A549 (cell line): Measurements from ENCODE around the gene SEMA3B. TPM values are rescaled to one million over a fixed set of nuclear protein-coding genes. Genes with fewer than 3 reads are reported as not detected.
A peak's percentile ranks its signal among the peaks of the same experiment; 100 is the strongest.

Experiments used
- ATAC-seq, 2 experiments: fragments of 200-7000 bp in 1 of 2; fragments of >200 bp in 1 of 2; cut with Nextera tagmentation in 1 of 2; cut with Tn5 transposase in 1 of 2; 3 replicates each; pipeline versions ENCODE4 v1.8.0 to v1.9.1; 2018 to 2020; ENCODE audit warnings: mild to moderate bottlenecking in 1 of 2, moderate library complexity in 1 of 2
- CTCF ChIA-PET: fragments of 300-600 bp; sonication (Branson Sonifier 250); formaldehyde crosslinking; extraction: SDS; loops from one replicate; lab custom pipeline; 2021; ENCODE audit warnings: antibody characterized with exemption, inconsistent platforms; lab: Yijun Ruan, JAX
- POLR2A ChIA-PET: fragments of 350-600 bp; formaldehyde crosslinking; extraction: SDS; loops from one replicate; lab custom pipeline; 2021; ENCODE audit warnings: antibody characterized with exemption, inconsistent platforms; lab: Yijun Ruan, JAX
- DNase-seq, 2 experiments: peaks; one replicate each; pipeline versions ENCODE4 v3.0.0 to v3.0.0-alpha.2; 2011 to 2016; ENCODE audit warnings: low read depth in 1 of 2, low spot score in 1 of 2
- FAIRE-seq: peaks from 2 replicates; lab custom pipeline; 2011; peaks lifted over from hg19 to GRCh38; lab: Jason Lieb, UNC
- H3K27ac ChIP-seq, 2 experiments: fragments of >200 bp; sonication (Bioruptor Twin); formaldehyde crosslinking; 3 replicates each; pipeline ENCODE4 v1.5.1; 2016 to 2017
- H3K4me1 ChIP-seq: fragments of >200 bp; sonication (Bioruptor Twin); formaldehyde crosslinking; 3 replicates; pipeline ENCODE4 v1.6.1; 2016
- H3K4me2 ChIP-seq: fragments of >200 bp; sonication (Bioruptor Twin); formaldehyde crosslinking; 3 replicates; pipeline ENCODE4 v1.6.1; 2016
- H3K4me3 ChIP-seq: fragments of >200 bp; sonication (Bioruptor Twin); formaldehyde crosslinking; 3 replicates; pipeline ENCODE4 v1.5.1; 2016
- H3K9me3 ChIP-seq: fragments of >200 bp; sonication (Bioruptor Twin); formaldehyde crosslinking; 3 replicates; pipeline ENCODE4 v1.6.1; 2016
- CBX8 ChIP-seq: fragments of 200-600 bp; sonication (generic); IDR thresholded peaks from 2 replicates; pipeline ENCODE4 v1.6.1; 2016
- CHD4 ChIP-seq: fragments of 200-600 bp; sonication (generic); IDR thresholded peaks from 2 replicates; pipeline ENCODE4 v1.6.1; 2016; ENCODE audit warnings: antibody characterized with exemption, mild to moderate bottlenecking, borderline replicate concordance
- EHF ChIP-seq: fragments of 250-450 bp; sonication (Bioruptor Pico); IDR thresholded peaks from 2 replicates; pipeline ENCODE4 v1.5.0; 2020; ENCODE audit warnings: mild to moderate bottlenecking
- ESRRA ChIP-seq: fragments of 150-350 bp; IDR thresholded peaks from 2 replicates; pipeline ENCODE4 v1.6.1; 2014; ENCODE audit warnings: mild to moderate bottlenecking, low read length, borderline replicate concordance
- FOSB ChIP-seq: fragments of 250-450 bp; sonication (Bioruptor Pico); IDR thresholded peaks from 2 replicates; pipeline ENCODE4 v1.5.0; 2020; ENCODE audit warnings: mild to moderate bottlenecking, moderate library complexity
- FOSL2 ChIP-seq, 2 experiments: fragments of 450-650 bp in 1 of 2; fragments of >200 bp in 1 of 2; sonication (Bioruptor Twin) in 1 of 2; formaldehyde crosslinking; IDR thresholded peaks; 2 replicates each; pipeline versions ENCODE4 v1.5.0 to v1.6.1; 2016 to 2020; ENCODE audit warnings: mild to moderate bottlenecking in 1 of 2, moderate library complexity in 1 of 2
- FOXS1 ChIP-seq: fragments of 250-450 bp; sonication (Bioruptor Pico); IDR thresholded peaks from 2 replicates; pipeline ENCODE4 v1.5.0; 2020; ENCODE audit warnings: mild to moderate bottlenecking, moderate library complexity
- HEYL ChIP-seq: fragments of 250-450 bp; sonication (Bioruptor Pico); IDR thresholded peaks from 2 replicates; pipeline ENCODE4 v1.8.0; 2021; ENCODE audit warnings: mild to moderate bottlenecking, moderate library complexity
- HOXB5 ChIP-seq: fragments of 250-450 bp; sonication (Bioruptor Pico); IDR thresholded peaks from 2 replicates; pipeline ENCODE4 v1.5.0; 2020; ENCODE audit warnings: mild to moderate bottlenecking, moderate library complexity
- JUN ChIP-seq, 2 experiments: fragments of >200 bp; sonication (Bioruptor Twin); formaldehyde crosslinking; IDR thresholded peaks; 2 replicates in 1 of 2; 3 replicates in 1 of 2; pipeline ENCODE4 v1.6.1; 2016 to 2017
- KDM1A ChIP-seq: fragments of 200-600 bp; sonication (generic); IDR thresholded peaks from 2 replicates; pipeline ENCODE4 v1.6.1; 2016; ENCODE audit warnings: low read depth, mild to moderate bottlenecking
- MAFK ChIP-seq: fragments of 450-650 bp; IDR thresholded peaks from 2 replicates; pipeline ENCODE4 v1.6.1; 2014; ENCODE audit not compliant: partially characterized antibody
- MAZ ChIP-seq: fragments of 150-350 bp; IDR thresholded peaks from 2 replicates; pipeline ENCODE4 v1.6.1; 2014; ENCODE audit warnings: antibody characterized with exemption, low read depth, low read length, borderline replicate concordance
- NFE2L2 ChIP-seq: fragments of 150-350 bp; conservative IDR thresholded peaks from 2 replicates; pipeline ENCODE4 v1.6.1; 2014; ENCODE audit warnings: low read length
- POLR2A ChIP-seq: IDR thresholded peaks from 2 replicates; pipeline ENCODE4 v1.6.1; 2012; ENCODE audit warnings: mild to moderate bottlenecking, low read length
- POLR2AphosphoS2 ChIP-seq: conservative IDR thresholded peaks from 2 replicates; pipeline ENCODE4 v1.6.1; 2012; ENCODE audit warnings: low read length, improper control_type of control experiment, inconsistent platforms
- RAD21 ChIP-seq, 2 experiments: fragments of >200 bp in 1 of 2; sonication (Bioruptor Twin) in 1 of 2; formaldehyde crosslinking in 1 of 2; IDR thresholded peaks in 1 of 2; conservative IDR thresholded peaks in 1 of 2; 2 replicates in 1 of 2; 3 replicates in 1 of 2; pipeline ENCODE4 v1.6.1; 2012 to 2018; ENCODE audit warnings: inconsistent platforms in 1 of 2
- RARB ChIP-seq: fragments of 250-450 bp; sonication (Bioruptor Pico); IDR thresholded peaks from 2 replicates; pipeline ENCODE4 v1.8.0; 2021; ENCODE audit warnings: mild to moderate bottlenecking, moderate library complexity
- RCOR1 ChIP-seq: fragments of 150-350 bp; IDR thresholded peaks from 2 replicates; pipeline ENCODE4 v1.6.1; 2014; ENCODE audit warnings: antibody characterized with exemption, low read length, low read depth
- SREBF2 ChIP-seq: fragments of 450-650 bp; IDR thresholded peaks from 2 replicates; pipeline ENCODE4 v1.6.1; 2014; ENCODE audit warnings: mild to moderate bottlenecking, moderate library complexity
- TFCP2L1 ChIP-seq: fragments of 250-450 bp; sonication (Bioruptor Pico); IDR thresholded peaks from 2 replicates; pipeline ENCODE4 v1.5.0; 2021; ENCODE audit warnings: mild to moderate bottlenecking
- TP53 ChIP-seq: fragments of 250-450 bp; sonication (Bioruptor Pico); IDR thresholded peaks from 2 replicates; pipeline ENCODE4 v1.5.0; 2021; ENCODE audit warnings: mild to moderate bottlenecking, moderate library complexity
- ZFP36 ChIP-seq: fragments of 450-650 bp; IDR thresholded peaks from 2 replicates; pipeline ENCODE4 v1.6.1; 2014; ENCODE audit warnings: borderline replicate concordance; ENCODE audit not compliant: partially characterized antibody
- ZNF302 ChIP-seq: fragments of 250-450 bp; sonication (Bioruptor Pico); IDR thresholded peaks from 2 replicates; pipeline ENCODE4 v1.9.0; 2021; ENCODE audit warnings: inconsistent platforms, mild to moderate bottlenecking, moderate library complexity
- WGBS: methylation state at CpG from one replicate; pipeline ENCODE4 v1.1.6; 2017; ENCODE audit errors: missing lambda C conversion rate; 5-methylcytosine and 5-hydroxymethylcytosine counted together
- polyA plus RNA-seq, 4 experiments: library from polyadenylated mRNA; depleted of rRNA in 3 of 4; stranded (reverse); fragments of >200 nt; fragmentation: RNase III in 1 of 4; extraction: RNeasy Plus Mini Kit Qiagen cat#74134 plus additional on column Dnase treatment in 1 of 4; gene quantifications; 2 replicates in 3 of 4; 3 replicates in 1 of 4; pipeline ENCODE4 v1.2.3, GENCODE V29; 2011 to 2017
- TF ChIP-seq, protein P1 (sequence below): IDR thresholded peaks from 2 replicates; pipeline ENCODE4 v1.6.1; 2012
- TF ChIP-seq, protein P2 (sequence below): fragments of >200 bp; sonication (Bioruptor Twin); formaldehyde crosslinking; IDR thresholded peaks from 2 replicates; pipeline ENCODE4 v1.6.1; 2016

The SEMA3B gene
- polyA plus RNA-seq, 2 of the 4 experiments (the other 2 are of a cell fraction): 6.5 to 7.4 TPM

DNA sequence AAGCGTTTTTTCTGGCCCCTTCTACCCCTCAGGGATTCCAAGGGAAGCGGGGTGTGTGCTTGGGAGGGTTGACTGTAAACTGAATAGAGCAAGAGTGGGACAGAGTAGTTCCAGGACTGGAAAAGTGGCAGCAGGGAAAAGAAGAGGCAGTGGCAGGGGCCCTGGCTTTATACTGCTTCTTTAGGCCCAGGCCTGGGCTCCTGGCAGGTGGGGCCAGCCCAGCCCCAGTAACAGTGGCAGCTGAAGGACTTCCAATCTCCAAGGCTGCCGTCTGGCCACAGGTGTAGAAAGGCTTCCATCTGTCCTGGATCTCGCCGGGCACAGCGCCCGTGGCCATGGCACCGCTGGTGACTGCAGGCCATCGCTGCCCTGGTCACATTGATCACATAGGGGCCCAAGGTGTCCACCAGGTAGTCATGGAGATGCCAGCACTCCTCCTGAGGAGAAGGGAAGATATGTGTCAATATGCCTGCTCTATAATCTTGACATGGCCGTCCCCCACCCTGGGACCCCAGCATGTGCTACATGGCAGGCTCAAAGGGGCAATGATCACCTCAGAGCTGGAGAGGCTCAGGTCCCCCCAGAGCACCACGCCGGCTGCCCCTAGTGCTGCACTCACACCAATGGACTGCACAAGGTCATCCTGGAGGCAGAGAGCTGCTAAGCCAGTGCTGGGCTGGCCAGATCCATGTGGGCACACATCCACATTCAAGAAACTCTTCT is 24.3 kb downstream of the SEMA3B start:
- ATAC-seq: no peak
- CTCF ChIA-PET: interaction anchor here (1.0 to 2.0 kb wide), 6 partner anchors 9 to 68 kb away, joined by 3 to 7 read pairs (median 4); no protein-coding TSS in a partner anchor
- no peaks in the 10 kb centered on the region for H3K9me3 ChIP-seq
- peaks cover 17% of the 10 kb centered on the region; the same call in 2 of the 3 replicates for H3K4me1 ChIP-seq
- peak overlapping the region; percentile 79 to 89 for H3K27ac ChIP-seq
- FAIRE-seq: no peak
- peak overlapping the region; percentile 87 for H3K4me2 ChIP-seq
- TF ChIP-seq CHD4 (no peak), POLR2A (no peak), EHF (CRISPR knock-in tag) (no peak), POLR2AphosphoS2 (no peak), FOXS1 (CRISPR knock-in tag) (no peak), TP53 (no peak)
- TF ChIP-seq, protein P1, sequence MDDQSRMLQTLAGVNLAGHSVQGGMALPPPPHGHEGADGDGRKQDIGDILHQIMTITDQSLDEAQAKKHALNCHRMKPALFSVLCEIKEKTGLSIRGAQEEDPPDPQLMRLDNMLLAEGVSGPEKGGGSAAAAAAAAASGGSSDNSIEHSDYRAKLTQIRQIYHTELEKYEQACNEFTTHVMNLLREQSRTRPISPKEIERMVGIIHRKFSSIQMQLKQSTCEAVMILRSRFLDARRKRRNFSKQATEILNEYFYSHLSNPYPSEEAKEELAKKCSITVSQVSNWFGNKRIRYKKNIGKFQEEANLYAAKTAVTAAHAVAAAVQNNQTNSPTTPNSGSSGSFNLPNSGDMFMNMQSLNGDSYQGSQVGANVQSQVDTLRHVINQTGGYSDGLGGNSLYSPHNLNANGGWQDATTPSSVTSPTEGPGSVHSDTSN: no peak
- H3K4me3 ChIP-seq: peak overlapping the region; percentile 87; the same call in 2 of the 3 replicates
- DNase-seq: no peak
- WGBS: 47% methylated on average over 5 of the region's 12 CpGs
- POLR2A ChIA-PET: interaction anchor here (1.1 to 1.3 kb wide), 2 partner anchors 21 to 47 kb away, joined by 3 to 4 read pairs; no protein-coding TSS in a partner anchor

DNA sequence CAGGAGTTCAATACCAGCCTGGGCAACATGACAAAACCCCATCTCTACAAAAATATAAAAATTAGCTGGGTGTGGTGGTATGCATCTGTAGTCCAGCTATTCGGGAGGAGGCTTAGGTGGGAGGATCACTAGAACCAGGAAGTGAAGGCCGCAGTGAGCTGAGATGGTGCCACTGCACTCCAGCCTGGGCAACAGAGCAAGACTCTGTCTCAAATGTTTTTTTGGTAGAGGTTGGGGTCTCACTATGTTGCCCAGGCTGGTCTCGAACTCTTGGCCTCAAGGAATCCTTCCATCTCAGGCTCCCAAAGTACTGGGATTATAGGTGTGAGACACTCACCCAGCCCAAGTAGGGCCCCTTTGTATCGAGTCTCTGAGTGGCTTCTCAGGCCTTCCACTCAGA is 25.1 kb downstream of the SEMA3B start:
- H3K27ac ChIP-seq: no peak overlapping the region
- DNase-seq: no peak
- no peak for ATAC-seq
- no peak overlapping the region for H3K4me2 ChIP-seq
- CTCF ChIA-PET: interaction anchor here (0.6 to 1.5 kb wide), 3 partner anchors 15 to 34 kb away, joined by 3 to 5 read pairs (median 3); no protein-coding TSS in a partner anchor
- no peaks in the 10 kb centered on the region for H3K9me3 ChIP-seq
- FAIRE-seq: no peak
- no peak for TF ChIP-seq HOXB5 (CRISPR knock-in tag)
- TF ChIP-seq MAZ: no peak
- TF ChIP-seq ZFP36: no peak
- TF ChIP-seq, protein P2, sequence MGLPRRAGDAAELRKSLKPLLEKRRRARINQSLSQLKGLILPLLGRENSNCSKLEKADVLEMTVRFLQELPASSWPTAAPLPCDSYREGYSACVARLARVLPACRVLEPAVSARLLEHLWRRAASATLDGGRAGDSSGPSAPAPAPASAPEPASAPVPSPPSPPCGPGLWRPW: no peak
- no peak for TF ChIP-seq NFE2L2
- no peak for TF ChIP-seq ZNF302 (CRISPR knock-in tag)
- TF ChIP-seq RCOR1: no peak
- no peak for TF ChIP-seq MAFK
- no peak for TF ChIP-seq CHD4
- TF ChIP-seq ESRRA: no peak
- no peak for TF ChIP-seq KDM1A
- no peak for TF ChIP-seq RAD21 (conservative IDR thresholded peaks at IDR 0.05 in 1 of 2, IDR thresholded peaks at IDR 0.05 in 1 of 2)
- no peak for TF ChIP-seq TFCP2L1
- no peak for TF ChIP-seq HEYL (CRISPR knock-in tag)
- TF ChIP-seq FOSB (CRISPR knock-in tag): no peak
- TF ChIP-seq RARB: no peak
- TF ChIP-seq CBX8: no peak
- no peak for TF ChIP-seq SREBF2
- TF ChIP-seq JUN (IDR thresholded peaks at IDR 0.05): no peak
- TF ChIP-seq FOSL2 (IDR thresholded peaks at IDR 0.05): no peak
- no peak for TF ChIP-seq FOSL2 (CRISPR knock-in tag; IDR thresholded peaks at IDR 0.05)
- WGBS: 91% methylated on average over 4 of the region's 4 CpGs
- POLR2A ChIA-PET: no interaction called here
- H3K4me3 ChIP-seq: no peak overlapping the region
- peaks cover 21% of the 10 kb centered on the region; the same call in 2 of the 3 replicates for H3K4me1 ChIP-seq
